A549 (cell line): ENCODE results near the gene KCNH3. TPM values are rescaled to one million over a fixed set of nuclear protein-coding genes. Genes with fewer than 3 reads are reported as not detected.

Experiments
- ATAC-seq, 2 experiments: fragments of 200-7000 bp in 1 of 2; fragments of >200 bp in 1 of 2; cut with Nextera tagmentation in 1 of 2; cut with Tn5 transposase in 1 of 2; 3 replicates each; pipeline versions ENCODE4 v1.8.0 to v1.9.1; 2018 to 2020; ENCODE audit warnings: mild to moderate bottlenecking in 1 of 2, moderate library complexity in 1 of 2
- CTCF ChIA-PET: fragments of 300-600 bp; sonication (Branson Sonifier 250); formaldehyde crosslinking; extraction: SDS; loops from one replicate; lab custom pipeline; 2021; ENCODE audit warnings: antibody characterized with exemption, inconsistent platforms; lab: Yijun Ruan, JAX
- POLR2A ChIA-PET: fragments of 350-600 bp; formaldehyde crosslinking; extraction: SDS; loops from one replicate; lab custom pipeline; 2021; ENCODE audit warnings: antibody characterized with exemption, inconsistent platforms; lab: Yijun Ruan, JAX
- DNase-seq, 2 experiments: peaks; one replicate each; pipeline versions ENCODE4 v3.0.0 to v3.0.0-alpha.2; 2011 to 2016; ENCODE audit warnings: low read depth in 1 of 2, low spot score in 1 of 2
- FAIRE-seq: peaks from 2 replicates; lab custom pipeline; 2011; peaks lifted over from hg19 to GRCh38; lab: Jason Lieb, UNC
- H3K27ac ChIP-seq, 2 experiments: fragments of >200 bp; sonication (Bioruptor Twin); formaldehyde crosslinking; 3 replicates each; pipeline ENCODE4 v1.5.1; 2016 to 2017
- H3K4me1 ChIP-seq: fragments of >200 bp; sonication (Bioruptor Twin); formaldehyde crosslinking; 3 replicates; pipeline ENCODE4 v1.6.1; 2016
- H3K4me2 ChIP-seq: fragments of >200 bp; sonication (Bioruptor Twin); formaldehyde crosslinking; 3 replicates; pipeline ENCODE4 v1.6.1; 2016
- H3K4me3 ChIP-seq: fragments of >200 bp; sonication (Bioruptor Twin); formaldehyde crosslinking; 3 replicates; pipeline ENCODE4 v1.5.1; 2016
- H3K9me3 ChIP-seq: fragments of >200 bp; sonication (Bioruptor Twin); formaldehyde crosslinking; 3 replicates; pipeline ENCODE4 v1.6.1; 2016
- BCL3 ChIP-seq: fragments of >200 bp; sonication (Bioruptor Twin); formaldehyde crosslinking; IDR thresholded peaks from 3 replicates; pipeline ENCODE4 v1.6.1; 2016
- BHLHE40 ChIP-seq: IDR thresholded peaks from 2 replicates; pipeline ENCODE4 v1.6.1; 2012; ENCODE audit warnings: low read depth, low read length, inconsistent platforms
- CBX2 ChIP-seq: fragments of 200-600 bp; sonication (generic); IDR thresholded peaks from 2 replicates; pipeline ENCODE4 v1.6.1; 2016; ENCODE audit warnings: low read depth, mild to moderate bottlenecking, borderline replicate concordance
- CBX8 ChIP-seq: fragments of 200-600 bp; sonication (generic); IDR thresholded peaks from 2 replicates; pipeline ENCODE4 v1.6.1; 2016
- CHD2 ChIP-seq: fragments of 150-350 bp; IDR thresholded peaks from 2 replicates; pipeline ENCODE4 v1.6.1; 2014; ENCODE audit warnings: low read length; ENCODE audit not compliant: partially characterized antibody
- EHF ChIP-seq: fragments of 250-450 bp; sonication (Bioruptor Pico); IDR thresholded peaks from 2 replicates; pipeline ENCODE4 v1.5.0; 2020; ENCODE audit warnings: mild to moderate bottlenecking
- FOSL2 ChIP-seq, 2 experiments: fragments of 450-650 bp in 1 of 2; fragments of >200 bp in 1 of 2; sonication (Bioruptor Twin) in 1 of 2; formaldehyde crosslinking; IDR thresholded peaks; 2 replicates each; pipeline versions ENCODE4 v1.5.0 to v1.6.1; 2016 to 2020; ENCODE audit warnings: mild to moderate bottlenecking in 1 of 2, moderate library complexity in 1 of 2
- GATA3 ChIP-seq: IDR thresholded peaks from 2 replicates; pipeline ENCODE4 v1.6.1; 2012; ENCODE audit warnings: borderline replicate concordance
- HEYL ChIP-seq: fragments of 250-450 bp; sonication (Bioruptor Pico); IDR thresholded peaks from 2 replicates; pipeline ENCODE4 v1.8.0; 2021; ENCODE audit warnings: mild to moderate bottlenecking, moderate library complexity
- KDM1A ChIP-seq: fragments of 200-600 bp; sonication (generic); IDR thresholded peaks from 2 replicates; pipeline ENCODE4 v1.6.1; 2016; ENCODE audit warnings: low read depth, mild to moderate bottlenecking
- KDM5A ChIP-seq: fragments of 200-600 bp; sonication (generic); IDR thresholded peaks from 2 replicates; pipeline ENCODE4 v1.6.1; 2016; ENCODE audit warnings: antibody characterized with exemption, mild to moderate bottlenecking
- MAZ ChIP-seq: fragments of 150-350 bp; IDR thresholded peaks from 2 replicates; pipeline ENCODE4 v1.6.1; 2014; ENCODE audit warnings: antibody characterized with exemption, low read depth, low read length, borderline replicate concordance
- NPAS2 ChIP-seq: fragments of 250-450 bp; sonication (Bioruptor Pico); IDR thresholded peaks from 2 replicates; pipeline ENCODE4 v1.8.0; 2022; ENCODE audit warnings: mild to moderate bottlenecking, moderate library complexity, borderline replicate concordance
- NR3C1 ChIP-seq: fragments of >200 bp; sonication (Bioruptor Twin); formaldehyde crosslinking; IDR thresholded peaks from 3 replicates; pipeline ENCODE4 v1.6.1; 2017
- POLR2A ChIP-seq: IDR thresholded peaks from 2 replicates; pipeline ENCODE4 v1.6.1; 2012; ENCODE audit warnings: mild to moderate bottlenecking, low read length
- RARB ChIP-seq: fragments of 250-450 bp; sonication (Bioruptor Pico); IDR thresholded peaks from 2 replicates; pipeline ENCODE4 v1.8.0; 2021; ENCODE audit warnings: mild to moderate bottlenecking, moderate library complexity
- SMC3 ChIP-seq: fragments of >200 bp; sonication (Bioruptor Twin); formaldehyde crosslinking; IDR thresholded peaks from 3 replicates; pipeline ENCODE4 v1.6.1; 2018; ENCODE audit warnings: inconsistent platforms
- SREBF2 ChIP-seq: fragments of 450-650 bp; IDR thresholded peaks from 2 replicates; pipeline ENCODE4 v1.6.1; 2014; ENCODE audit warnings: mild to moderate bottlenecking, moderate library complexity
- TFCP2L1 ChIP-seq: fragments of 250-450 bp; sonication (Bioruptor Pico); IDR thresholded peaks from 2 replicates; pipeline ENCODE4 v1.5.0; 2021; ENCODE audit warnings: mild to moderate bottlenecking
- TP53 ChIP-seq: fragments of 250-450 bp; sonication (Bioruptor Pico); IDR thresholded peaks from 2 replicates; pipeline ENCODE4 v1.5.0; 2021; ENCODE audit warnings: mild to moderate bottlenecking, moderate library complexity
- WGBS: methylation state at CpG from one replicate; pipeline ENCODE4 v1.1.6; 2017; ENCODE audit errors: missing lambda C conversion rate; 5-methylcytosine and 5-hydroxymethylcytosine counted together
- polyA plus RNA-seq, 4 experiments: library from polyadenylated mRNA; depleted of rRNA in 3 of 4; stranded (reverse); fragments of >200 nt; fragmentation: RNase III in 1 of 4; extraction: RNeasy Plus Mini Kit Qiagen cat#74134 plus additional on column Dnase treatment in 1 of 4; gene quantifications; 2 replicates in 3 of 4; 3 replicates in 1 of 4; pipeline ENCODE4 v1.2.3, GENCODE V29; 2011 to 2017
- TF ChIP-seq, protein P1 (sequence below): fragments of 200-600 bp; sonication (generic); IDR thresholded peaks from 2 replicates; pipeline ENCODE4 v1.6.1; 2016; ENCODE audit warnings: antibody characterized with exemption, mild to moderate bottlenecking, moderate library complexity

KCNH3 gene
- polyA plus RNA-seq, 2 of the 4 experiments (the other 2 are of a cell fraction): 1.0 to 2.2 TPM

DNA sequence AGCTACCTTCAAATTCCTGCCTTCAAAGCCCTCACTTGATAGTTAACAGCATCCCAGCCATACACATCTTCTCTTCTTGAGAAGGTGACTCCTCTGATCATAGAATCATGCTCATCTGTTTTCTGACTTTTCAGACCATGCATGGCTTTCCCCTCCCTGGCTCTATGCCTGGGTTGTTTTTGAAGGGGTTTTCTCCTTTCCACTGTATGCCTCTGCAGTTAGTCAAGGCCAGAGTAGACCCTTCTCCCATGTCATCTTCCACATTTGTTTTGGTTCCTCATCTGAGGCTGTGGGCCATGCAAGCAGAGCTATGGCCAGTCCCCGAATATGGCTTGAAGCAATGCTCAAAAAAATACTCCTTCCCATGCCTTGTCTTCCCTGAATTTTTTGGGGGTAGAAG, 43.4 kb downstream of the KCNH3 start:
- POLR2A ChIA-PET: interaction anchor here (1.7 kb wide), 1 partner anchor 15 kb away, joined by 6 read pairs; the partner anchor contains the start of gene MCRS1
- CTCF ChIA-PET: interaction anchor here (0.7 to 10.3 kb wide), 15 partner anchors 11 to 289 kb away, joined by 3 to 111 read pairs (median 13); partner anchors contain the start of genes DNAJC22 and FAM186B
- no peak for FAIRE-seq

DNA sequence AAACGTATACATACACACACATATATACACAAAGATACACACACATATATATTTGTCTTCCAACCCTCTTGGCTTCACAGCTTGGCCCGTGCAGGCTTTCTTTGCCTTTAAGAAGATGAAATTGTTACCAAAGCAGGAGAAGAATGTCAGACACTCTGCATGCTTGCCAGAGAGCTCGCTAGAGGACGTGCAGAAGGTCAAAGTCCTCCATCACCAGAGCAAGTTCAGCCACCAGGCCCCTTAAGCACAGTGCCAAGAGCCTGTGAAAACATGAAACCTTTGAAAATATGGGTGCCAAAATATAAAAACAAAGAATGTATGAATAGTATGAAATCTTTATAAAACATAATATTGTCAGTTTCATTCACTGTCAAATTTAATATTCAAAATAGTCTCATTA, 44.0 kb downstream of the KCNH3 start:
- no peak overlapping the region for H3K27ac ChIP-seq
- TF ChIP-seq MAZ: no peak
- FAIRE-seq (no peak), ATAC-seq (no peak), DNase-seq (no peak)
- WGBS: 27% methylated on average over 4 of the region's 4 CpGs
- H3K4me3 ChIP-seq: no peak overlapping the region
- H3K4me2 ChIP-seq: peak overlapping the region; percentile 30; the same call in 2 of the 3 replicates
- ChIA-PET CTCF (interaction anchor here (1.0 to 10.3 kb wide), 8 partner anchors 12 to 290 kb away, joined by 3 to 111 read pairs (median 36); partner anchors contain the start of gene DNAJC22), POLR2A (interaction anchor here (1.7 kb wide), 1 partner anchor 15 kb away, joined by 6 read pairs; the partner anchor contains the start of gene MCRS1)
- H3K4me1 ChIP-seq: peaks cover 16% of the 10 kb centered on the region; the same call in 2 of the 3 replicates
- H3K9me3 ChIP-seq: no peaks in the 10 kb centered on the region

More for the DNA sequence above, 43.4 kb downstream of the KCNH3 start:
- TF ChIP-seq RARB (CRISPR knock-in tag) (no peak), TP53 (CRISPR knock-in tag) (no peak), SMC3 (no peak), CBX2 (no peak), FOSL2 (IDR thresholded peaks at IDR 0.05) (no peak), FOSL2 (CRISPR knock-in tag; IDR thresholded peaks at IDR 0.05) (no peak), NPAS2 (CRISPR knock-in tag) (no peak), KDM1A (no peak), SREBF2 (no peak), EHF (CRISPR knock-in tag) (no peak), NR3C1 (no peak), POLR2A (no peak), CBX8 (no peak), BCL3 (no peak), BHLHE40 (no peak), HEYL (no peak), GATA3 (no peak), CHD2 (no peak), KDM5A (no peak), TFCP2L1 (CRISPR knock-in tag) (no peak)
- TF ChIP-seq, protein P1, sequence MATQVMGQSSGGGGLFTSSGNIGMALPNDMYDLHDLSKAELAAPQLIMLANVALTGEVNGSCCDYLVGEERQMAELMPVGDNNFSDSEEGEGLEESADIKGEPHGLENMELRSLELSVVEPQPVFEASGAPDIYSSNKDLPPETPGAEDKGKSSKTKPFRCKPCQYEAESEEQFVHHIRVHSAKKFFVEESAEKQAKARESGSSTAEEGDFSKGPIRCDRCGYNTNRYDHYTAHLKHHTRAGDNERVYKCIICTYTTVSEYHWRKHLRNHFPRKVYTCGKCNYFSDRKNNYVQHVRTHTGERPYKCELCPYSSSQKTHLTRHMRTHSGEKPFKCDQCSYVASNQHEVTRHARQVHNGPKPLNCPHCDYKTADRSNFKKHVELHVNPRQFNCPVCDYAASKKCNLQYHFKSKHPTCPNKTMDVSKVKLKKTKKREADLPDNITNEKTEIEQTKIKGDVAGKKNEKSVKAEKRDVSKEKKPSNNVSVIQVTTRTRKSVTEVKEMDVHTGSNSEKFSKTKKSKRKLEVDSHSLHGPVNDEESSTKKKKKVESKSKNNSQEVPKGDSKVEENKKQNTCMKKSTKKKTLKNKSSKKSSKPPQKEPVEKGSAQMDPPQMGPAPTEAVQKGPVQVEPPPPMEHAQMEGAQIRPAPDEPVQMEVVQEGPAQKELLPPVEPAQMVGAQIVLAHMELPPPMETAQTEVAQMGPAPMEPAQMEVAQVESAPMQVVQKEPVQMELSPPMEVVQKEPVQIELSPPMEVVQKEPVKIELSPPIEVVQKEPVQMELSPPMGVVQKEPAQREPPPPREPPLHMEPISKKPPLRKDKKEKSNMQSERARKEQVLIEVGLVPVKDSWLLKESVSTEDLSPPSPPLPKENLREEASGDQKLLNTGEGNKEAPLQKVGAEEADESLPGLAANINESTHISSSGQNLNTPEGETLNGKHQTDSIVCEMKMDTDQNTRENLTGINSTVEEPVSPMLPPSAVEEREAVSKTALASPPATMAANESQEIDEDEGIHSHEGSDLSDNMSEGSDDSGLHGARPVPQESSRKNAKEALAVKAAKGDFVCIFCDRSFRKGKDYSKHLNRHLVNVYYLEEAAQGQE: no peak
- peaks cover 16% of the 10 kb centered on the region; the same call in 2 of the 3 replicates for H3K4me1 ChIP-seq
- H3K9me3 ChIP-seq: no peaks in the 10 kb centered on the region
- H3K4me3 ChIP-seq: no peak overlapping the region
- no peak overlapping the region for H3K27ac ChIP-seq
- no peak overlapping the region for H3K4me2 ChIP-seq
- DNase-seq (no peak), ATAC-seq (no peak)
- 95% methylated on average over 1 of the region's 1 CpG for WGBS
